Measurements from ENCODE around the gene ST3GAL3. TPM values are rescaled to one million over a fixed set of nuclear protein-coding genes. Genes with fewer than 3 reads are reported as not detected.

ST3GAL3 gene
- total and polyA plus RNA-seq, 10 of the 15 experiments (the other 5 are each of a cell fraction or from before 2014, with no cell fraction given), result 1.2 to 19.3 (median 11.0) TPM

DNA sequence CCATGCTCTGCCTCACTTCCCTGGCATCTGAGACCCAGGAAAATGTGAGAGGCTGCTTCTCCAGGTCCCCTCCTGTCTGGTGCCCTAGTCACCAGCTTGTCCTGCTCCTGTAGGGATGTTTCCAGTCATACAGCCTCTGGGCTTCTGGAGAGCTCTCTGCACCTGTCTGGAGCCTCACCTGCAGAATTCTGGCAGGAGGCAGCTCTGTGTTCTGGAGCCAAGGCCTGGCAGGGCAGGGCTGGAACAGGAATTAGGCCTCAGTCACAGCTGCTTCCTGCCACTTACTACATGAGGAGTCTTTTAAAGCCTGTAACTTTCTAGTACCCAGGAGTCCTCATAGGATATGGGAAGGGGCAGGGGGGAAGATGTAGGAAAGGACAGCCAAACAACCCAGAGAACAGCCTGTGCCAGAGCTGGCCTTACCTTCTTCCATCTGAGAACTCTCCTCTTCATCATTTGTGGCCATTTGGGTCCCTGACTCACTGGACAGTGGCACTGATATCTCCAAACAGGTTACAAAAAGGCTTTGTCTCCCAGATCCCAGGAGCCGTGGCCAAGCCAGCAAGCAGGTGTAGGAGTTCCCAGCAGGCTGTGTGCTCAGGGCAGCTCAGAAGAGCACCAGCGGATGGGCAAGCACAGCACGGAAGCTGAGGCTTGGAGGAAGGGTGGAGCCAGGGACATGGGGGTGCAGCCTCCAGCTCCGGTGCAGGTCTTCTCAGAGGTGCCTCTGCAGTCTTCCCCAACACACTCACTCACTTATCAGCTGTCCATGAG is 194.9 kb downstream of the ST3GAL3 start (continued):
- TF ChIP-seq HDAC6 (IDR thresholded peaks at IDR 0.05; ENCODE audit: unreplicated experiment), result no peak
- TF ChIP-seq, protein P1, sequence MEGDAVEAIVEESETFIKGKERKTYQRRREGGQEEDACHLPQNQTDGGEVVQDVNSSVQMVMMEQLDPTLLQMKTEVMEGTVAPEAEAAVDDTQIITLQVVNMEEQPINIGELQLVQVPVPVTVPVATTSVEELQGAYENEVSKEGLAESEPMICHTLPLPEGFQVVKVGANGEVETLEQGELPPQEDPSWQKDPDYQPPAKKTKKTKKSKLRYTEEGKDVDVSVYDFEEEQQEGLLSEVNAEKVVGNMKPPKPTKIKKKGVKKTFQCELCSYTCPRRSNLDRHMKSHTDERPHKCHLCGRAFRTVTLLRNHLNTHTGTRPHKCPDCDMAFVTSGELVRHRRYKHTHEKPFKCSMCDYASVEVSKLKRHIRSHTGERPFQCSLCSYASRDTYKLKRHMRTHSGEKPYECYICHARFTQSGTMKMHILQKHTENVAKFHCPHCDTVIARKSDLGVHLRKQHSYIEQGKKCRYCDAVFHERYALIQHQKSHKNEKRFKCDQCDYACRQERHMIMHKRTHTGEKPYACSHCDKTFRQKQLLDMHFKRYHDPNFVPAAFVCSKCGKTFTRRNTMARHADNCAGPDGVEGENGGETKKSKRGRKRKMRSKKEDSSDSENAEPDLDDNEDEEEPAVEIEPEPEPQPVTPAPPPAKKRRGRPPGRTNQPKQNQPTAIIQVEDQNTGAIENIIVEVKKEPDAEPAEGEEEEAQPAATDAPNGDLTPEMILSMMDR (IDR thresholded peaks at IDR 0.05 in 2 of 3, conservative IDR thresholded peaks at IDR 0.05 in 1 of 3; ENCODE audit: control insufficient read depth in 2 of 3, extremely low read depth in 1 of 3, insufficient read depth in 1 of 3, low read depth in 3 of 3, low read length in 3 of 3), result no peak
- TF ChIP-seq, protein P2, sequence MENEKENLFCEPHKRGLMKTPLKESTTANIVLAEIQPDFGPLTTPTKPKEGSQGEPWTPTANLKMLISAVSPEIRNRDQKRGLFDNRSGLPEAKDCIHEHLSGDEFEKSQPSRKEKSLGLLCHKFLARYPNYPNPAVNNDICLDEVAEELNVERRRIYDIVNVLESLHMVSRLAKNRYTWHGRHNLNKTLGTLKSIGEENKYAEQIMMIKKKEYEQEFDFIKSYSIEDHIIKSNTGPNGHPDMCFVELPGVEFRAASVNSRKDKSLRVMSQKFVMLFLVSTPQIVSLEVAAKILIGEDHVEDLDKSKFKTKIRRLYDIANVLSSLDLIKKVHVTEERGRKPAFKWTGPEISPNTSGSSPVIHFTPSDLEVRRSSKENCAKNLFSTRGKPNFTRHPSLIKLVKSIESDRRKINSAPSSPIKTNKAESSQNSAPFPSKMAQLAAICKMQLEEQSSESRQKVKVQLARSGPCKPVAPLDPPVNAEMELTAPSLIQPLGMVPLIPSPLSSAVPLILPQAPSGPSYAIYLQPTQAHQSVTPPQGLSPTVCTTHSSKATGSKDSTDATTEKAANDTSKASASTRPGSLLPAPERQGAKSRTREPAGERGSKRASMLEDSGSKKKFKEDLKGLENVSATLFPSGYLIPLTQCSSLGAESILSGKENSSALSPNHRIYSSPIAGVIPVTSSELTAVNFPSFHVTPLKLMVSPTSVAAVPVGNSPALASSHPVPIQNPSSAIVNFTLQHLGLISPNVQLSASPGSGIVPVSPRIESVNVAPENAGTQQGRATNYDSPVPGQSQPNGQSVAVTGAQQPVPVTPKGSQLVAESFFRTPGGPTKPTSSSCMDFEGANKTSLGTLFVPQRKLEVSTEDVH (IDR thresholded peaks at IDR 0.05; ENCODE audit: low read depth, partially characterized antibody), result no peak
- no peak for TF ChIP-seq ESRRA (IDR thresholded peaks at IDR 0.05; ENCODE audit: low read length)
- TF ChIP-seq, protein P3, sequence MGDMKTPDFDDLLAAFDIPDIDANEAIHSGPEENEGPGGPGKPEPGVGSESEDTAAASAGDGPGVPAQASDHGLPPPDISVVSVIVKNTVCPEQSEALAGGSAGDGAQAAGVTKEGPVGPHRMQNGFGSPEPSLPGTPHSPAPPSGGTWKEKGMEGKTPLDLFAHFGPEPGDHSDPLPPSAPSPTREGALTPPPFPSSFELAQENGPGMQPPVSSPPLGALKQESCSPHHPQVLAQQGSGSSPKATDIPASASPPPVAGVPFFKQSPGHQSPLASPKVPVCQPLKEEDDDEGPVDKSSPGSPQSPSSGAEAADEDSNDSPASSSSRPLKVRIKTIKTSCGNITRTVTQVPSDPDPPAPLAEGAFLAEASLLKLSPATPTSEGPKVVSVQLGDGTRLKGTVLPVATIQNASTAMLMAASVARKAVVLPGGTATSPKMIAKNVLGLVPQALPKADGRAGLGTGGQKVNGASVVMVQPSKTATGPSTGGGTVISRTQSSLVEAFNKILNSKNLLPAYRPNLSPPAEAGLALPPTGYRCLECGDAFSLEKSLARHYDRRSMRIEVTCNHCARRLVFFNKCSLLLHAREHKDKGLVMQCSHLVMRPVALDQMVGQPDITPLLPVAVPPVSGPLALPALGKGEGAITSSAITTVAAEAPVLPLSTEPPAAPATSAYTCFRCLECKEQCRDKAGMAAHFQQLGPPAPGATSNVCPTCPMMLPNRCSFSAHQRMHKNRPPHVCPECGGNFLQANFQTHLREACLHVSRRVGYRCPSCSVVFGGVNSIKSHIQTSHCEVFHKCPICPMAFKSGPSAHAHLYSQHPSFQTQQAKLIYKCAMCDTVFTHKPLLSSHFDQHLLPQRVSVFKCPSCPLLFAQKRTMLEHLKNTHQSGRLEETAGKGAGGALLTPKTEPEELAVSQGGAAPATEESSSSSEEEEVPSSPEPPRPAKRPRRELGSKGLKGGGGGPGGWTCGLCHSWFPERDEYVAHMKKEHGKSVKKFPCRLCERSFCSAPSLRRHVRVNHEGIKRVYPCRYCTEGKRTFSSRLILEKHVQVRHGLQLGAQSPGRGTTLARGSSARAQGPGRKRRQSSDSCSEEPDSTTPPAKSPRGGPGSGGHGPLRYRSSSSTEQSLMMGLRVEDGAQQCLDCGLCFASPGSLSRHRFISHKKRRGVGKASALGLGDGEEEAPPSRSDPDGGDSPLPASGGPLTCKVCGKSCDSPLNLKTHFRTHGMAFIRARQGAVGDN (IDR thresholded peaks at IDR 0.05), result no peak
- no peak for TF ChIP-seq POLR2A (IDR thresholded peaks at IDR 0.05; ENCODE audit: low read depth, low read length)
- TF ChIP-seq, protein P4, sequence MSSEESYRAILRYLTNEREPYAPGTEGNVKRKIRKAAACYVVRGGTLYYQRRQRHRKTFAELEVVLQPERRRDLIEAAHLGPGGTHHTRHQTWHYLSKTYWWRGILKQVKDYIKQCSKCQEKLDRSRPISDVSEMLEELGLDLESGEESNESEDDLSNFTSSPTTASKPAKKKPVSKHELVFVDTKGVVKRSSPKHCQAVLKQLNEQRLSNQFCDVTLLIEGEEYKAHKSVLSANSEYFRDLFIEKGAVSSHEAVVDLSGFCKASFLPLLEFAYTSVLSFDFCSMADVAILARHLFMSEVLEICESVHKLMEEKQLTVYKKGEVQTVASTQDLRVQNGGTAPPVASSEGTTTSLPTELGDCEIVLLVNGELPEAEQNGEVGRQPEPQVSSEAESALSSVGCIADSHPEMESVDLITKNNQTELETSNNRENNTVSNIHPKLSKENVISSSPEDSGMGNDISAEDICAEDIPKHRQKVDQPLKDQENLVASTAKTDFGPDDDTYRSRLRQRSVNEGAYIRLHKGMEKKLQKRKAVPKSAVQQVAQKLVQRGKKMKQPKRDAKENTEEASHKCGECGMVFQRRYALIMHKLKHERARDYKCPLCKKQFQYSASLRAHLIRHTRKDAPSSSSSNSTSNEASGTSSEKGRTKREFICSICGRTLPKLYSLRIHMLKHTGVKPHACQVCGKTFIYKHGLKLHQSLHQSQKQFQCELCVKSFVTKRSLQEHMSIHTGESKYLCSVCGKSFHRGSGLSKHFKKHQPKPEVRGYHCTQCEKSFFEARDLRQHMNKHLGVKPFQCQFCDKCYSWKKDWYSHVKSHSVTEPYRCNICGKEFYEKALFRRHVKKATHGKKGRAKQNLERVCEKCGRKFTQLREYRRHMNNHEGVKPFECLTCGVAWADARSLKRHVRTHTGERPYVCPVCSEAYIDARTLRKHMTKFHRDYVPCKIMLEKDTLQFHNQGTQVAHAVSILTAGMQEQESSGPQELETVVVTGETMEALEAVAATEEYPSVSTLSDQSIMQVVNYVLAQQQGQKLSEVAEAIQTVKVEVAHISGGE (CRISPR knock-in tag; IDR thresholded peaks at IDR 0.05), result no peak

Measured in GM12878 (cell line).